ENCODE data around the gene MAD1L1.

Gene MAD1L1

GRCh38 chr7:2152646-2153045 is 80.1 kb downstream of the MAD1L1 start:
- no peak for DNase-seq

- DNase-seq: no peak
These were observed 80.7 kb downstream of the MAD1L1 start for GRCh38 chr7:2151801-2152612.

- DNase-seq: no peak
These were observed 81.5 kb downstream of the MAD1L1 start for GRCh38 chr7:2151237-2151636.

GRCh38 chr7:2150445-2150815 is 82.3 kb downstream of the MAD1L1 start:
- DNase-seq: no peak

GRCh38 chr7:2149672-2150444 is 82.9 kb downstream of the MAD1L1 start:
- DNase-seq: no peak

- no peak for DNase-seq
These were observed 83.9 kb downstream of the MAD1L1 start for GRCh38 chr7:2148814-2149213.

- no peak for DNase-seq
These were observed 84.6 kb downstream of the MAD1L1 start for GRCh38 chr7:2148189-2148588.

GRCh38 chr7:2146676-2147472 is 85.9 kb downstream of the MAD1L1 start:
- DNase-seq: no peak

GRCh38 chr7:2145835-2146580 is 86.7 kb downstream of the MAD1L1 start:
- no peak for DNase-seq

- no peak for DNase-seq
These were observed 87.8 kb downstream of the MAD1L1 start for GRCh38 chr7:2144926-2145325.

GRCh38 chr7:2143981-2144595 is 88.7 kb downstream of the MAD1L1 start:
- no peak for DNase-seq

- no peak for DNase-seq
These were observed 89.3 kb downstream of the MAD1L1 start for GRCh38 chr7:2143450-2143849.

GRCh38 chr7:2142386-2142785 is 90.4 kb downstream of the MAD1L1 start:
- DNase-seq: no peak

GRCh38 chr7:2141651-2142050 is 91.1 kb downstream of the MAD1L1 start:
- DNase-seq: no peak

GRCh38 chr7:2141021-2141410 is 91.7 kb downstream of the MAD1L1 start:
- no peak for DNase-seq

GRCh38 chr7:2140216-2141020 is 92.3 kb downstream of the MAD1L1 start:
- no peak for DNase-seq

- no peak for DNase-seq
These were observed 93.6 kb downstream of the MAD1L1 start for GRCh38 chr7:2139004-2139699.

GRCh38 chr7:2138146-2138765 is 94.5 kb downstream of the MAD1L1 start:
- no peak for DNase-seq

- no peak for DNase-seq
These were observed 98.0 kb downstream of the MAD1L1 start for GRCh38 chr7:2134740-2135139.

- DNase-seq: no peak
These were observed 100.5 kb downstream of the MAD1L1 start for GRCh38 chr7:2132243-2132642.

Data from NK-92 treated with Interleukin-12 subunit alpha and Interleukin-12 subunit beta, amount 100 ng/mL, for 24 hours (cell line).